A673 (cell line): ENCODE data around the gene UBE2E2.

Experiments
- CTCF ChIP-seq: fragments of 300-800, 200-600 bp; sonication (generic); conservative IDR thresholded peaks from 2 replicates; pipeline ENCODE4 v1.5.1; 2017; ENCODE audit warnings: low read depth, mild to moderate bottlenecking, antibody characterized with exemption, low read length, moderate library complexity, mixed read lengths
- EZH2 ChIP-seq: fragments of 200-600 bp; sonication (generic); IDR thresholded peaks from 2 replicates; pipeline ENCODE4 v1.6.1; 2017; ENCODE audit warnings: borderline replicate concordance, low read depth, mild to moderate bottlenecking, mixed read lengths, antibody characterized with exemption, low read length; ENCODE audit not compliant: poor library complexity, severe bottlenecking

GRCh38 chr3:23587513-23587912, 384.4 kb downstream of the UBE2E2 start:
- TF ChIP-seq CTCF (no peak), EZH2 (no peak)
